Stimulated activated CD4-positive, alpha-beta T cell treated with anti-CD3 and anti-CD28 coated beads, TNF-alpha, amount 100 ng/mL, for 24 hours (primary cell): ENCODE results near the gene TSPAN32.
"Not testable (repeated sequence)": the region's sequence is repeated elsewhere in the genome, so short reads cannot be mapped to it uniquely, and the experiment has no call there.

Experiments
- DNase-seq, 3 experiments: peaks; one replicate each; pipeline ENCODE4 v3.0.0-alpha.2; 2020; ENCODE audit warnings: low read depth in 3 of 3

Gene TSPAN32

DNA sequence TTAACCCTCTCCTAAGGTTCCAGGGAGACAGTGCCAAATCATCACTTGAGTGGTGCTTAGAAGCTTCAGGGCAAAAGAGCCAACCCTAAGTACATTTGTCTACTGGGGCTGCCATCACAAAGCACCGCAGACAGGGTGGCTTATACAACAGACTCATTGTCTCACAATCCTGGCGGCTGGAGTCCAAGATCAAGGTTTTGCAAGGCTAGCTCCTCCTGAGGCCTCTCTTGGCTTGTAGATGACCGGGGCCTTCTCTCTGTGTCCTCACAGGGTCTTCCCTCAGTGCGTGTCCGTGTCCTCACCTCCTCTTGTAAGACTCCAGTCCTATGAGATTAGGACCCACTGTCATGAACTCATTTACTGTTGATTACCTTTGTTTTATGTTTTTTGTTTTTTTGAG is 41.2 kb downstream of the TSPAN32 start:
- DNase-seq, result no peak

DNA sequence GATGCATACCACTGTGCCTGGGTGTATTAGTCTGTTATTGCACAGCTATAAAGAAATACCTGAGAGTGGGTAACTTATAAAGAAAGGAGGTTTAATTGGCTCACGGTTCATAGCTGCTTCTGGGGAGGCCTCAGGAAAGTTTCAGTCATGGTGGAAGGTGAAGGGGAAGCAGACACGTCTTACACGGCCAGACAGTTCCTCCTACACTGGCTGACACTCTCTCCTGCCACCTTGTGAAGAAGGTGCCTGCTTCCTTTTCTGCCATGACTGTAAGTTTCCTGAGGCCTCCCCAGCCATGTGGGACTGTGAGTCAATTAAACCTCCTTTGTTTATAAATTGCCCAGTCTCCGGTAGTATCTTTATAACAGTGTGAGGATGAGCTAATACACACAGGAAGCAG is 41.7 kb downstream of the TSPAN32 start:
- no peak for DNase-seq

DNA sequence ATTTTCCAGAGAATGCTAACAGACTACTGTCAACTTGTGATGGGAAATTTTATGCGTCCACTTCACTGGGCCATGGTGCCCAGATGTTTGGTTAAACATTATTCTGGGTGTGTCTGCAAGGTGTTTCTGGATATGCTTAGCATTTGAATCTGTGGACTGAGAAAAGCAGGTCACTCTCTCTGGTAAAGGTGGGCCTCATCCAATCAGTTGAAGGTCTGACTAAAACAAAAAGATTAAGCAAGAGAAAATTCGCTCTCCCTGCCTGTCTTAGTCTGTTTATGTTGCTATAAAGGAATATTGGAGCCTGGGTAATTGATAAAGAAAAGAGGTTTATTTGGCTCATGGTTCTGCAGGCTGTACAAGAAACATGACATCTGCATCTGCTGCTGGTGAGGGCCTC is 43.2 kb downstream of the TSPAN32 start:
- no peak for DNase-seq

DNA sequence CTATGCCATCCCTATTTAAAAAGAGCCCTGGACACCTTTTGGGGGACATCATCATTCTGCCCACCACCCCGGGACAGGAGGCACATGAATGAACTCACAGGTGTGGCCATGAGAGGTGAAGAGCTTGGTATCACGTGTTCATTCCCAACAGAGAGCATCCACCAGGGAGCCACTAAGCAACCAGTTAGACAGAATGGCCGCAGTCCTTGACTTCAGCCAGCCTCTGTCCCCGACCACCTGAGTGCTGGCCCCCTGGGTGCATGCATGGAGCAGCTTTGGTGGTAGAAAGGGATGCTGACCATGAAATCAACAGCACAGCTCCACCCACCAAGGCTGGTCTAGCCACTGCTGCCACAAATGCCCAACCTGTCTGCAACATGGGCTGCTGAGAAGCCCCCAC is 44.2 kb downstream of the TSPAN32 start:
- no peak for DNase-seq

DNA sequence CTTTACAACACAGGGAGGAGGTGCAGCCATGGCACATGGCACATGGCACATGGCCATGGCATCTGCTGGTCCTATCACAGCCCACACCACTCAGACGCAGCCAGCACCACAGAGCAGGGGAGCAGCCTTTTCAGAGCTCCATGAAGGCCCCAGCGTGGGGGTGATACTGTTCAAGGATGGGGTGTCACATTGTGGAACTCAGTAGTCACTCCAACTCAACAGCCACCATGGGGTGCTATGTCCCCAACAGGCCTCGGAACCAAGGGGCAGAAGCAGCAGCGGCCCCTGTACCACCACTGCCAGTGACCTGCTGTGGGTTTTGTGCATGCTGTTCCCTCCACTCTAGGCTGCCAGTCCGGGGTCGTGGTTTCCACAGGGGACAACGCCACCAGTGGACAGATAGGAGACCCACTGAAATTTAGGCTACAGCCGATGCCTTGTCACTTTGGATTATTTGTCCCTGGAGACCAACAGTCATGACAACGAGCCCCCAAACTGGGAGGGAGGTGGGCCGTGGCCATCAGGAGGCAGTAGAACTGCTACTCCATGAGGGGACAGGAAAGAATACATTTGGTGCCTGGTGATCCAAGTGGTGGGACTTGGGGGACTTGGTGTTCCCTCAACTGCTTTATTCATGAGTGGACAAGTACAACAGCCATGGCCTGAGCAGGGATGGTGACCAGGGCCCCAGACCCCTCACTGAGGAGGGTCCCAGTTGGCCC is 44.9 kb downstream of the TSPAN32 start:
- DNase-seq, result no peak

DNA sequence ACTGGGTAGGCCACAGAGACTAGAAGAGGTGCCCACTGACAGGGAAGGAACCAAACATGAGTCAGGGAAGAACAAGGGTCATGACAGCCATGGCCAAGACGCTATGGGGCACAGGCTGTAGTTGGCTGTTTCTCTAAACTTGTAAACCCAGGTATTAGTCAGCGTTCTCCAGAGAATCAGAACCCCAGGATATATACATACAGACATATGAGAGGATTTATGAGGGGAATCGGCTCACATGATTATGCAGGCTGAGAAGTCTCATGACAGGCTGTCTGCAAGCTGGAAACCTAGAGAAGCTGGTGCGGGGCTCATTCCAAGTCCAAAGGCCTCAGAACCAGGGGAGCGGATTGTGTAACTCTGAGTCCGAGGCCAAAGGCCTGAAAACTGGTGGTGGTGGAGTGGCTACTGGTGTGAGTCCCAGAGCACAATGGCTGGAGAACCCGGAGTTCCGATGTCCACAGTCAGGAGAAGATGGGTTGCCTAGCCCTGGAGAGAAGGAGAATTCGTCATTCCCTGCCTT is 45.6 kb downstream of the TSPAN32 start:
- no peak for DNase-seq

DNA sequence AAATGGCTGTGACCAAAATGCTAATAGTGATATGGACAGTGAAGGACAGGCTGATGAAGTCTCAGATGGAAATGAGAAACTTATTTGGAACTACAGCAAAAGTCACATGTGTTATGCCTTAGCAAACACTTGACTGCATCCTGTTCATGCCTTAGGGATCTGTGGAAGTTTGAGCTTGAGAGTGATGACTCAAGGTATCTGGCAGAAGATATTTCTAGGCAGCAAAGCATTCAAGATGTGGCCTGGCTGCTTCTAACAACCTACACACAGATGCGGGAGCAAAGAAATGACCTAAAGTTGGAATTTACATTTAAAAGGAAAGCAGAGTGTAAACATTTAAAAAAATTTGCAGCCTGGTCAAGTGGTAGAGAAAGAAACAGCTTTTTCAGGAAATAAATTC is 47.2 kb downstream of the TSPAN32 start:
- DNase-seq, result no peak

DNA sequence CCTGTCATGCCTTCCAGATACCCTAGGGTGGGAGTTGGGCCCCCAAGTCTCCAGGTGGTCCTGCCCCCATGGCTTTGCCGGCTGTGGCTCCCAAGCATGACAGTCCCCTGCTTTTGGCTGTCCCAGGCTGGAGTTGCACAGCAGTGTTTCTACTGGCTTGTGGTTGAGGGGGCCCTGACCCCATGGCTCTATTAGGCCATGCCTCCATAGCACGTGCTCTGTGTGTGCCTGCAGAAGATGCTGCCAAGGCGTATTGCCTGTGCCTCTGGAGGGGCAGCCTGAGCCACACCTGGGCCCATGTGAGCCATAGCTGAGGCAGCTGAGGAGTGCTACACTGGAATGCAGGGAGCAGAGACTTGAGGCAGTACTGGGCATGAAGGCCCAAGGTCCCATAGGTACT is 49.9 kb downstream of the TSPAN32 start:
- no peak for DNase-seq

DNA sequence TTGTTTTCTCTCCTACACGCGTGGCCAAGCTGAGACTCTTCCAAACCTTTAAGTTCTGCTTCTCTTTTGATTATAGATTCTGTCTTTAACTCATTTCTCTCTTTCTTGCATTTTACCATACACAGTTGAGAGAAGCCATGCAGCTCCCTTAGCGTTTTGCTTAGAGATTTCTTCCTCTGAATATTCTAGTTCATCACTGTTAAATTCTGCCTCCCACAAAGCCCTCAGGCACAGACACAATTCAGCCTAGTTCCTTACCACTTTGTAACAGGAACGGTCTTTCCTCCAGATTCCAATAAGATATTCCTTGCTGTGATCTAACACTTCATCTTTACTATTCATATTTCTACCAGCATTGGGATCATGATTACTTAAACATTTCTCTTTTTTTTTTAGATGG is 50.6 kb downstream of the TSPAN32 start:
- no peak for DNase-seq

DNA sequence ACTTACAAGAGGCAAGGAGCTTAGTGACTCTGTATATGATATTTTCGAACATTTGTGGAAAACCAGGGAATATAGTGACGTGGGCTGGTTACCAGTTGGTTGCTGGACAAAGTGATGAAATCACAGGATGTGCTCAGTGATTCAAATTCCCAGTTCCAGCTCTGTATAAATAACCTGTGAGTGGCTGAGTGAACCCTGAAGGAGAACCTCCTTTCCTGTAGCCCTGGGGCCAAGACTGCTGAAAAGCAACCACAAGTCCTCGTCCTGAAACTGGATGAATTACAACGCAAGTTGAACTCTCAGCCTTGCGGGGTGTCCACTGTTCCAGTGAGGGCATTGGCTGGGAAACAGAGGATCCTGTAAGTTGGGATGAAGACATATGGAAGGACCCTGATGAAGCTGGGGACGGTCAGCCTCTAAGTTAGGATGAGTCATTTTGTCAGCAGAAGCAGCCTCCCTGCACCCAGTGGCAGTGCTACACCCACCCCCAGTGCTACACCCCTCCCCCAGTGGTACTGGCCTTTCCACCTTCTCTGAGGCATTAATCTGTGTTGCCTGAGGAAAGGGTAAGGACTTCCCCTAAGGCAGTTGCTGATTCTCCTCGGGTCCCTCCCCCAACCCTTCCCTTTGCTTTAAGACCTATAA is 53.3 kb downstream of the TSPAN32 start:
- DNase-seq, result no peak

DNA sequence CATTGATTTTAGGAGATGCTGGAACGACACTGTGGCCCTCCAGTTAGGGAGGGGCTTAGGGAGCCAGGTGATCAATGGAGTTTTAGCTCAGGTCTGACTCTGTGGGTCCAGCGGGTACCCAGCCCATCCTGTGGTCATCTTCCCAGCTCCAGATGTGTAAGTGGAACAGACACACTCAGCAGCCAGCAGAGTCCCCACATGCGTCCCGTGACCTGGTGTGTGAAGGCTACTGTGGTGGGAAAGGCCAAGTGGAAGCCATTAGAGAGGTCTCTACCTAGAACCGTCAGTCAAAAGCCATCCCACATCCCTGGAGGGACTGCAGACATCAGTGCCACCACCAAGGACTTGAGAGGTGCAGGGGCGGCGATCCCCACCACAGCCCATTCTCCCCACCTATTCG is 55.4 kb downstream of the TSPAN32 start:
- no peak for DNase-seq

DNA sequence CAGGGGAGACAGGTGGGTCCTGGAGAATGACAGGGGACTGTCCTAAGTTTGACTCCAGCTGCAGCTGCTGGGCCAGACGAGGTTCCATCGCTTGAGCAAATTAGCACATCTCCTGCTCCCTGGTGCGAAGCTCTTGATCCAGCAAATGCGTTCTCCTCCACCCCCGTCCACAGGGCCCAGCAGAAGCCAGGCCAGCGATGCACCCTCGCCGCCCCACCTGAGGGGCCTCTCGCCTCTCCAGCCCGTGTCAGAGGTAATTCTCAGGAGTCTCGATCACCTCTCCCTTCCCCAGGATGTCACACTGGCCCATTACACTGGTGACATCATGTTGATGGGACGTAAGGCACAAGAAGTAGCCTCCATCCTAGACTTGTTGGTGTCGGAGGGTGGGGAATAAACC is 55.8 kb downstream of the TSPAN32 start:
- not testable (repeated sequence) for DNase-seq

DNA sequence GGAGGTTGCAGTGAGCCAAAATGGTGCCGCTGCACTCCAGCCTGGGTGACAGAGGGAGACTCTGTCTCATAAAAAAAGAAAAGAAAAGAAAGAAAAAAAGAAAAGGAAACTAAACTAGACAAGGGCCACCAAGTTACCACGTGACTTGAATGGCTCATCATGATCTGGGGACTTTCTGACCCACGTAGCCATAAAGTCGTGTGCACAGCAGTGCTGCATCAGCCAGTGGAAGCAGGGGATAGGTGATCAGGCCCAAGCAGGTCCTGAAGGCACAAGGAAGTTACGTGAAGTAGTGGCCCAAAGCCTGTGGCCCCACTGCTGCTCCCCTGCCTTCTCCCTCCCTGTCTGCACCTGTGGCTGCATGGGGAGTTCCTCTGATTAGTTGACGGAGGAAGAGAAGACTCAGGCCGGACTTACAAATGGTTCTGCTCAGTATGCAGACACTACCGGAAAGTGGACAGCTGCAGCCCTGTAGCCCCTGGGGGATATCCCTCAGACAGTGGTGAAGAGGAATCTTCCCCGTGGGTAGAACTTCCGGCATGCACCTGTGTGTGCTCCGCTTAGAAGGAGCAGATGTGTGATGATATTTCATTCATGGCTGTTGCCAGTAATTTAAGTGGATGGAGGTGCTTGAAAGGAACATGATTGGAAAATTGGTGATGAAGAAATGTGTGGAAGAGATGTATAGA is 57.1 kb downstream of the TSPAN32 start:
- no peak for DNase-seq

DNA sequence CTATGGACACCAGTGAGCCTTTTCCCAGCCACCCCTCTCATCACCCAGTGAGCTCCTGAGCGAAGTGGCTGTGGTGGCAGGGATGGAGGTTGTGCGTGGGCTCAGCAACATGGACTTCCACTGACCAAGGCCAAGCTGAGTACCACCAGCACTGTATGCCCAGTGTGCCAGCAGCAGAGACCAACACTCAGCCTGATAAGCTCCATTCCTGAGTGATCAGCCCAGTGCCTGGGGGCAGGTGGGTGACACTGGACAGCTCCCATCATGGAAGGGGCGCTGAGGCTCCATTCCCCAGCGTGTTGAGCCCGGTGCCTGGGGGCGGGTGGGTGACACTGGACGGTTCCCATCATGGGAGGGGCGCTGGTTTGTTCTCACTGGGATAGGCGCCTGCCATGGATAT is 57.7 kb downstream of the TSPAN32 start:
- DNase-seq, result no peak

DNA sequence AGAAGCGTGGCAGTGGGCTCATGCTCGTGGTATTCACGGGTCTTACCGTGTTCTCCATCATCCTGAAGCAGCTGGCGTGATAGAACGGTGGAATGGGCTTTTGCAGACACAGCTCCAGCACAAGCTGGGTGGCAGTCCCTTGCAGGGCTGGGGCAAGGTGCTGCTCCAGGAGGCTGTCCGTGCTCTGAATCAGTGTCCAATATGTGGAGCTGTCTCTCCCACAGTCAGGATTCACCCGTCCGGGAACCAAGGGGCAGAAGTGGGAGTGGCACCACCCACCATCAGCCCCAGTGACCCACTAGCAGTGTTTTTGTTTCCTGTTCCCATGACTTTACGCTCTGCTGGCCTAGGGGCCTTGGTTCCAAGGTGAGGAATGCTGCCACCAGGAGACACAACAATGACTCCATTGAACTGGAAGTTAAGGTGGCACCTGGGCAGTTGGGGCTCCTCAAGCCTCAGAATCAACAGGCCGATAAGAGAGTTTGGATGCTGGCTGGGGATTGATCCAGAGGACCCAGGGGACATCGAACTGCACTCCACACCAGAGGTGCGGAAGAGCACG is 58.3 kb downstream of the TSPAN32 start:
- no peak for DNase-seq

DNA sequence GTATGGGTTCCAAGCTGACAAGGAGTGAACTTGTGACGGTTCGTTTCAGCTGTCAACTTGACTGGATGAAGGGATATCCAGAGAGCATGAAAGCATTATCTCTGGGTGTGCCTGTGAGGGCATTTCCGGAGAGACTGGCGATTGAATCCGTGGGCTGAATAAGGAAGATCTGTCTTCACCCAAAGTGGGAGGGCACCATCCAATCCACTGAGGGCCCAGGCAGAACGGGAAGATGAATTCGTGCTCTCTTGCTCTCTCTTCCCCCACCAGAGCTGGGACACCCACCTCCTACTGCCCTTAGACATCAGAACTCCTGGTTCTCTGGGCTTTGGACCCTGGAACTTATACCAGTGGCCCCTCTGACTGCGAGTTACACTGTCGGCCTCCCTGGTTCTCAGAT is 59.8 kb downstream of the TSPAN32 start:
- DNase-seq, result no peak

DNA sequence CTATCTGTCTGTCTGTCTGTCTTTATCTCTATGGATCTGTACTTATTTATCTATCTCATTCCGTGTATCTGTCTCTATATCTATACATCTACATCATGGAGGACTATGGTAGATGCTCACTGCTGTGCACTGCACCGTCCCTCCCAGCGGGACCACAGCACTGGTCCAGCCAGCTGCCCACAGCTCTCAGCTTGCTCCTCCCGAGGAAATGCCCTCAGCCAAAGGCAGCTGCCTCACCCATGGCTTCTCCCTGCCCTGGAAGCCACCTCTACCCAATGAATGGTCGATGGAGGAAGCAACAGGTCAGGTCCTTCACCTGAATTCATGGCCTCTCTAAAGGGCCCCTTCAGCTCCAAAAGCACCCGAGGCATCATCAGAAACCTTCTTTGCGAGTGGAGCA is 60.6 kb downstream of the TSPAN32 start:
- DNase-seq, result no peak

DNA sequence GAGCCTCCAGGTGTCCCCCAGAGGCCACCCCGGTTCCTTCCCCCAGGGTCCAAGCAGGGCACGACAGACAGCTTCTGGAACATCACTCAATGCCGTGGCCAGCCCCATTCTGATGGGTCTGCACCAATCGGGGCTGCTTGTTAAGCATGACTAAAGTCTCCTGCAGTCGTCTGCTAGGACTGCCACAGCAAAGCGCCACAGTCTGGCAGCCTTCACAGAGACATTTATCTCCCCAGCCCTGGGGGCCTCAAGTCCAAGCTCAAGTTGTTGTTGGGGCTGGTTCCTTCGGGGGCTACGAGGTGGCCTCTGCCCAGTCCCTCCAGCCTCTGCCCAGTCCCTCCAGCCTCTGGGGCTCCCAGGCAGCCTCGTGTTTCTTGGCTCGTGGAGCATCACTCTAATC is 61.3 kb downstream of the TSPAN32 start:
- DNase-seq, result no peak

DNA sequence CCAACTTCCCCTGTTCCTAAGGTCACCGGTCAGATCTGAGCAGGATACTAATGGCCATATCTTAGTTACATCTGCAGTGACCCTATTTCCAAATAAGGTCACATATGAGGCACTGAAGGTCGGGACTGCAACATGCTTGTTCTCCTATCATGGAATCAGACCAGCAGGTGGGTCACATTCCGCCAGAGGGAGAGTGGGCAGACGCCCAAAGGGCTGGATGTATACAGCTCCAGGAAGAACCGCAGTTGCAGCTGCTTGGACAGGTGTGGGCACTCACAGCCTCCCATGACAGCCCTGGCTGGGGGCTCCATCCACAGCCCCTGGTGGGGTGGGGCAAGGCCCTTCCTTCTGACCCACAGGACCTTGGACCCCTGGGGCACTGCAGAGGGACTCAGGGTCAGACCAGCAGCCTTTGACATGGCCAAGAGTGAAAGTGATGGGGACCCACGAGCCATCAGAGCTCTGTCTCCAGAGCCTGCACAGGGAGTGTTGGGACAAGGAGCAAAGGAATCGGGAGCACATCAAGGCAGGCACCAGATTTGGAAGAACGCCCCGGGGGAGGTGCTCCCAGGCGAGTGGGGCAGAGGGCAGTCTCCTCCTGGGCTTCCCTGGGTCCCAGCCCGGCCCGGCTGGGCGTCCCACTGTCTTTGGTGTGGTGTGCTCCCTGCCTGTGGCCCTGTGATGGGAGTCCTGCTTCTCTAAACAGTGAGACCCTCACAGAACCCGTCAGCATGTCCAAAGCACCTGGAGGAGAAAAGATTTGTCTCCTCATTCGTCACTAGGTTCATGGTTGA is 62.0 kb downstream of the TSPAN32 start:
- no peak for DNase-seq

DNA sequence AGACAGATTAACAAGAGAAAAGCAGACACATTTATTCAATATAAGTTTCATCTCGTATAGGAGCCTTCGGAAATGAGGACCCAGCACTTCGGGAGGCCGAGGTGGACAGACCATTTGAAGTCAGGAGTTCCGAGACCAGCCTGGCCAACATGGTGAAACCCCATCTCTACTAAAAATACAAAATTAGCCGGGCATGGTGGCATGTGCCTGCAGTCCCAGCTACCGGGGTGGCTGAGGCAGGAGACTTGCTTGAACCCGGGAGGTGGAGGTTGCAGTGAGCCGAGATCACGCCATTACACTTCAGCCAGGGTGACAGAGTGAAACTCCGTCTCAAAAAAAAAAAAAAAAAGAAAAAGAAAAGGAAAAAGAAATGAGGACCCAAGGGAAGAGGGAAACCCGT is 62.6 kb downstream of the TSPAN32 start:
- DNase-seq, result not testable (repeated sequence)

DNA sequence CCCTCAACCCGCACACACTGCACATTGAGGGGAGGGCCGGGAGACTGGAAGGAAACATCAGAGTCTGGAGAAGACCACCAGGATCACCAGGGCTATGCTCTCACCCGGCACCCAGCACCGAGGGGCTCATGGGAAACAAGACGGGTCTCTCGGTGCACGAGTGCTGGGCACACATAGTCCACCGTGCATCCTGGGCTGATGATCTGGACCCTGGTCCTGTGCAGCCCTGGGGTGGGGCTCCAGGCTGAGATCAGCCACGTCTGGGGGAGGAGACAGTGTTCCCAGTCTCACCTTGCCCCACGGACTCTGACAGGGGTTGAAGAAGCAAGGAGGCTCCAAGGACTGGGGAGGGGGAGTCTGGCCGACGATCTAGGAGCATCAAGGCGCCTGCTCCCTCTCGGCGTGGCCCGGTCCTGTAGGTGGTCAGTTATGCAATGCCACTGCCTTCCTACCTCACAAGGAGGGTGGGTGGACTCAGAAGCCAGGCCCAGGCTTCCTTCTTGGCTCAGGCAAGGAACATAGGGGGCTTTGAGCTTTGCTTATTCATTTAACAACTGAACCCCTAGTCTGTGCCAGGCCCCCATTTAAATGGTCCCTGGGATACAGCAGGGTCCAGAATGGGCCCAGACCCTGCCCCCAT is 63.9 kb downstream of the TSPAN32 start:
- DNase-seq, result no peak
